ENCODE measurements around the gene SRP14.

SRP14 gene

DNA sequence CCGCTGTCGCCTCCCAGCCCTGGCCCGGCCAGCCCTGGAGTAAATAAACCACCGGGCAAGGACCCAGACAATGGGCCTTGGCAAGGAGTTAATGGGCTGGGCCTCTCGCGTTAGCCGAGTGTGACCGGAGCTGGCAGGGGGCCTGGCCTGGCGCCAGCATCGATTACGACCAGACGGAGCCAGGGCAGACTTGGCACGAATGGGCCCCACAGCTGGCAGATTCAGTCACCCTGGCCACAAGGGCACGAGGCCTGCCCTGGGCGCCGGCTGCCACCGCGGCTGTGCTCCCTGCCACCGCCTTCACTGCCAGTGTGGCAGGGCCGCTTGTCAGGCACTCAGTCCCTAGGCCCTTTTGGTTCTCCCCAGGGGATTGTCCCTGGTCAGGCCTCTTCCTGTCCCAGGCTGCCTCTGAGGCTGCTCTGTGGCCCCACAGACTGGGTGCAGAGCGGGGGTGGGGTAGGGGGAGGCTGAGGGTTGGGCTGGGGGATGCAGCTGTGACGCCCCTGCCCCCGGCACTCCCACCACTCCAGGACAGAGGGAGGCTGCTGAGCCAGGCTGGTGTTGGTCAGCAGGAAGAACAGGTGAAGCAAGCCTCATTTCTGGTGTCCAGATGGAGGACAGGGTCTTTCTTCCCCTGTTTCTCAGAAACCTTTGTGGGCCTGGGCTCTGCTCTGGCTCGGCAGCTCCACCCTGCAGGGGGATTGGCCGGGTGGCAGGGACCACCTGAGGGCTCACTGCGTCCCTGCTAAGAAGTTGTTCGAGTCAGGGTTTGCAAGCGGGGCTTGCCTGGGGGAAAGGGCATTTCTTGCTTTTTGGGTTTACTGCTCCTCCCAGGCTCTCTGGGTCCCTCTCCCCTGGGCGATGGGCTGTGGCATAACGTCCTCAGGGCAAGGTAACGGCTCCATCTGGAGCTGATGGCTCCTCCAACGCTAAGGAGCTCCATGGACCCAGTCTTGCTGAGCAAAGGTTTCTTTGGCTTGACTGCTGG is 30.5 kb upstream of the SRP14 start:
- peak; percentile 30 to 100 (median 92) for DNase-seq

- no peak for DNase-seq
Observed at GRCh38 chr15:40067921-40068624, 29.1 kb upstream of the SRP14 start.

- DNase-seq, result no peak
Observed at GRCh38 chr15:40066589-40066988, 27.6 kb upstream of the SRP14 start.

DNA sequence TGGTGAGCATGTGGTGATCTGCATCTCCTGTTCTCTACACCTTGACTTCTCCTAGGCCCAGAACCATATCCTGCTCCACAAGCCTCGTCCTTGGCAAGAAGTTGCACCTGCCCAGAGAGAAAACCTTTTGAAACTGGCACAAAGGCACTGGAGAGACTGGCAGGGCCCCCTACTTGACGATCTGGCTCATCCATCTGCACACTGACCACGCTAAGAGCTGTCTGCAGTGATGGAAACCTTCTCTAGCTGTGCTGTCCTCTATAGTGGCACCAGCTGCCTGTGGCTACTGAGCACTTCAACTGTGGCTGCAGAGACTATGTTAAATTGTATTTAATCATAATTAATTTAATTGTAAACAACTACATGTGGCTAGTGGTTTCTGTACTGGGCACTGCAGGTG is 26.2 kb upstream of the SRP14 start:
- no peak for DNase-seq

- no peak for DNase-seq
Observed at GRCh38 chr15:40064231-40064894, 25.4 kb upstream of the SRP14 start.

DNA sequence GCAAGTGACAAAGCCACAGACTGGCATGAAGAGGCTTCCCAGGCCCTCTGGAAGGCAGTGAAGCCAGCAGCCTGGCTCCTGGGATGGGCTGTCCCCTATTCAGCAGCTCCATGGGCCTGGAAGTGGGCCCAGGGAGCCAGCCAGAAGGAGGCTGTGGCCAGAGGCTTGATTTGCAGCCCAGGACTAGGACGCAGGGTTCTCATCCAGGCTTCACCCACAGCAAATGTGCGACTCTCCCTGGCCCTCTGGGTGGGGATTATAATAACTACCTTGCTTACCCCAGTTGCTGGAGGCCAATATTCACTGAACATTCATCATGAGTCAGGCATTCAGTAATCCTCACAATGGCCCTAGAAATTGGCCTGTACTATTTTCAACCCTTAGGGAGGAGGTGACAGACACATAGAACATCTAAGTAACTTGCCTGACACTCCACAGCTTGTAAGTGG is 24.6 kb upstream of the SRP14 start:
- DNase-seq, result peak in 45 of 58 donors; percentile 9 to 79 (median 42)

DNA sequence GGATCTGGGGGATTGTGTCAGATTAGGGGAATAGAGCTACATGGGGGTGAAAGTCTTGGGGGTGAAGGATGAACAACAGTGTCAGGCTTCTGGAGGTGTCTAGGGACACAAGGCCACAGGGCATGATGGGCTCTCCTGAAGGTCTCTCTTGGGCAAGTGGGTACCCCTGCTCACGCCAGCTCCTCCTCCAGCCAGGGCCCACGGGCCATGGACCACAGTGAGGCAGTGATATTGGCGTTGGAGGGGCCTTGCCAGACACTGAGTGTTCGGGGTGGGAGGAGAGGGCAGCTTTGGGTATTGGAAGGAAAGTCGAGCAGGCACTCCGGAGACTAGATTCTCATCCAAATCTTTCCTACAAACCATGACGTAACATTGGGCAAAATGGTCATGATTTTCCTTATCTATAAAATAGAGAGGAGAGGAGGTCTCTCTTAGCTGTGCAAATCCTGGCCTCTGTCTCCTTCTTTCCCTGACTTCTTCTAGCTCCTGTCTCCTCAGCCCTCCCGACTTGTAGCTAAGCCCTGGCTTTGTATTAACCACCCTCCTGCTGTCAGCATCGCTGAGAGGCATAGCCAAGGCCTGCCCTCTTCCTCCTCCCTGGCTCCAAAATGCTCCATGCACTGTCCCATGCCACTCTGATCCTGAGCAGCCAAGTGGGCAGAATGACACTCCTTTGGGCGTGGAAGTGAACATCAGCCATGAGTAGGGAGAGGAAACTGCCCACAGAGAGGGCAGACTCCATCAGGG is 24.0 kb upstream of the SRP14 start:
- DNase-seq, result no peak

- no peak for DNase-seq
Observed at GRCh38 chr15:40061212-40061901, 22.4 kb upstream of the SRP14 start.

- no peak for DNase-seq
Observed at GRCh38 chr15:40060236-40060961, 21.4 kb upstream of the SRP14 start.

DNA sequence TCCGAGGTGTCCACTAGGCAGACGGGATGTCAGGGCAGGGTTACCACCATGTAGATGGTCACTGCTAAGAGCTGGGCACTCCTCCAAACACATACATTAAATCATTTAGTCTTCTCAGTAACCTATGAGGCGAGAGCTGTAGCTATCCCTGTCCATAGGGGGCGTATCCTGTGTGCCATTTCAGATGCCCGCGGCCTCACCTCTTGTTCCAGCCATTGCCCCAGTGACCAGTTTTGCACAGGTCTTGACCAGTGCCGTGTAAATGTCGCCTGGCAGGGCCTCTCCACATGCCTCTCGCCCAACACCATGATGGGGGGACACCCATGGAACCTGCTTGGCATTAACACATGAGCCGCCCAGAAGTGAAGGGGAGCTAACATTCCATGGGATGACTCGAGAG is 20.8 kb upstream of the SRP14 start:
- DNase-seq, result no peak

DNA sequence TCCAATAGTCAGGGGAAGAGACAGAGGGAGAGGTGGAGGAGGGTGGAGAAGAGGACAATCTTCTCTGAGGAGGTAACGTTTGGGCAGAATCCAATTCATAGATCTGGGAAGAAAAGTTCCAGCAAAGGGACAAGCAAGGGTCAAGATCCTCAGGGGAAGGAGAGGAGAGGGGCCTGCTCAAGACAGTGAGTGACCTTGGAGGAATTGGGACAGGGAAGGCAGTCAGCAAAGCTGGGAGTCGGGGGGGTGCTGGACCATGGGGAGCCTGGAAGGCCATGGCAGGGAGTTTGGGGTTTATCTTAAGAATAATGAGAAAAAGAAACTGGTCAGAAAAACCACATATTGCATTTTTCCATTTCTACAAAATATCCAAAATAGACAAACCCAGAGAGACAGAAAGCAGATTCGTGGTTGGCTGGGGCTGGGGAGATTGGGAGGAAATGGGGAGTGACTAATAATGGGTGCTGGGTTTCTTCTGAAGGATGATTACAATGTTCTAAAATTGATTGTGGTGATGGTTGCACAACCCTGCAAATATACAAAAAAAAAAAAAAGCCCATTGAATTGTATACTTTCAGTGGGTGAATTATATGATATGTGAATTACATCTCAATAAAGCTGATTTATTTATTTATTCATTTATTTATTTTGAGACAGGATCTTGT is 19.6 kb upstream of the SRP14 start:
- DNase-seq, result no peak

DNA sequence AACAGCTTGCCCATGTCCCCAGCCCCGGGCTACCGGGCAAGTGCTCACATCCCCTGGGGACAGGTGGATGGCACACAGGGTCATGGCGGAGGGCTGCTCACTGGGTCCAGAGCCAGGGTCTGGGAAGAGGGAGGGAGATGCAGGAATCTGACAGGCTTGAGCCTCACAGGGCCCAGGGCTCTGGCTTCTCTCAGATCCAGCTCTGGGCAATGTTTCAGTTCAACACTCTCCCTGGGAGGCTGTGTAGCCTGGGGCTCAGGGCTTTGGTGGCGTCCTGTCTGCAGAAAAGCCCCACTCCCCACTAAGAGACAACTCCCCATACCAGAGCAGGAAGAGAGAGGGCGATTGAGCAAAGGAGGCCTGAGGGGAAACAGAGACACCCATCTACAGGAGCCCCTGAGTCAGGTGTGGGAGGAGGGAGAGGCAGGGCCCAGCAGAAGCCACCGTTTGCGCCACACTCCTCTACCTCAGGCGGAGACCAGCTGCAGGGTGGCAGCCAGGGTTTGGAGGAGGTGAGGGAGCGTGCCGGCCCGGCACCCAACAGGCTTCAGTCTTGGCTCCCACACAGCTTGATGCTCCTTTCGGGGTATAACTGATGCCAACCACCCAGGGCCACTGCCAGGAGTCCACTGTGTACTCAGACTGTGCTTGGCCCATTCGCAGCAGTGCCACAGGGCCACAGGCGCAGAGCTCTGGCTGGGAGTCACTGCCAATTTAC is 16.8 kb upstream of the SRP14 start:
- no peak for DNase-seq

DNA sequence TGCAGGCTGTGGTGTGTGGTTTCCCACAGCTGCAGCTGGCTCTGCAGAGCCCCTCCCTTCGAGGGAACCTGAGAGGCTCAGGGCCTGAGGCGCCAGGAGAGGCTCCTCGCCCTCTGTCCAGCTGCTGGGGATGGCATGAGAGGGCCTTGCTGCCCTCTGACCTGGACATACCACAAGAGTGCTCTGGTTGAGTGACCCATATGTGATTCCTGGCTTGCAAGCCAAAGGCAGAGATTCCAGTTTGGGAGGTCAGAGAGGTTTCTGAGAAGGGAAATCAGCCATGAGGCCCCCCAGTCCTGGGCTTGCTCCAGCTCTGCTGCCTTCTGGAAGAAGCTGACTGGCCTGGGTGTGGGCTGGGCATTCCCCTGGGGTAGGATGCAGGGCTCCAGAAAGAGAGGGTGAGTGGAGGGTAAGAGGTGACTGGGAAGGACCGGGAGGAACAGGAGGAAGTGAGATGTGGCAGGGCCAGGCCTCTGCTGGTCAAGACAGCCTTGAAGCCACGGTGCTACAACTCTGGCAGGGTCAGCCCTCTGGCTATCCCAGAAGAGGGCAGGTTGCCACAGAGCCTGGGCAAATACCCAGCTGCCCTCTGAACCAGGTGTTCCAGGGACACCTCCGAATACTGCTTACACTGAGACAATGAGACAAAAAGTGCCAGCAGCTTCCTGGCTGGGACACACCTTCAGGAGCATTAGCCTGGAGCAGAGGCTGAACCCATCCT is 16.0 kb upstream of the SRP14 start:
- no peak for DNase-seq

- DNase-seq, result no peak
Observed at GRCh38 chr15:40054605-40054854, 15.5 kb upstream of the SRP14 start.

DNA sequence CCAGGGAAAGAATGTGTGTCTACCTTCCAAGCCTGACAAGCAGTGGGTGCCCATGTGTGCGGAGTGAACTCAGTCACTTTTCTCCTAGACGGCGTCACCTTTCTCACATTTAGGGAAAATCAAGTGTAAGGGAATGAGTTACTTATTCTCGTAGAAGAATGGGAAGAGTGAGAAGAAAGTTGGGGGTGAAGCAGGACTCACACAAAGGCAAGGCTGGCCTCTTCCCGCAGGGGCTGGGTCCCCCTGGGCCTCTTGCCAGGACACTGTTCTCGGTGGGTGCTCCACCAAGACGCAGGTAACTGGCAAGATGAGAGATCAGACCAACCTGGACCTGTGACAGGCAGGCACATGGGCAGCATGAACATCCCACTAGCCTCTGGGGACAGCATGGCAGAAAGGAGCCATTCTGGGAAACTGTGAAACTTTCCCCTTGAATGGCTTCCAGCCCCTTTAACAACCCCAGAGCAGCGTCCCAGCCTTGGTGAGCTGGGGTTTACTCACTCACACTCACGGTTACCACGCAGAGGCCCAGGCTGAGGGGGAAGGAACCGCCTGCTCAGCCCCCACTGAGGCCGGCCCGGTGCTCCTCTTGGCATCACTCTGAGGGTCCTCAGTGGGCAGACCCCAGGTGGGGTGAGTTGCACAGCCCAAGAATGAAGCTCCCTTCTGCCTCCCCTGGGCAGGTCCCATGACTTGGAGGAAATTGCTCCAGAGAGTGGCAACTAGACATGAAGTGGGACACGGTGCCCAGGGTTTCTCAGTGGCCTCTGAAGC is 15.0 kb upstream of the SRP14 start:
- DNase-seq, result no peak

- DNase-seq, result no peak
Observed at GRCh38 chr15:40053079-40053830, 14.3 kb upstream of the SRP14 start.

DNA sequence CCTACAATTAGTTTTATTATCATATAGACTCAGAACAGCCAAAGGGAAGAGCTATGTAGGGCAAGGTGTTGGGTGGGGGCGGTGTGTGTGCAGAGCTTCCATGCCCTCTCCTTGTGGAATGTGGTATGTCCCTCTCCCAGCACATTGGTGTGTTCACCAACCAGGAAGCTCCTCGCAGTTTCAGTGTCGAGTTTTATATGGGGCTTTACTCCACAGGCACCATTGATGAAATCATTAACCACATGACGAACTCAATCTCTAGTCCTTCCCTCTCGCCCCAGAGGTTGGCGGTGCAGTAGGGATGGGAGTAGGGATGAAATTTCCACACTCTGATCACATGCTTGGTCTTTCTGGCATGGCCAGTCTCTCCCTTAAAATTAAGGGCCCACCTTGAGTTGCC is 13.6 kb upstream of the SRP14 start:
- DNase-seq, result no peak

Data from anterior cingulate cortex (tissue), 58 donors.